Stimulated activated CD4-positive, alpha-beta T cell treated with anti-CD3 and anti-CD28 coated beads, Interleukin-15, amount 100 ng/mL, for 48 hours (primary cell): ENCODE data around the gene EPHA2.
"Not testable (repeated sequence)": the region's sequence is repeated elsewhere in the genome, so short reads cannot be mapped to it uniquely, and the experiment has no call there.

Source experiments
- DNase-seq, 2 donors: peaks; one replicate each; pipeline ENCODE4 v3.0.0-alpha.2; 2020; ENCODE audit warnings: low read depth in 2 of 2

EPHA2 gene

DNA sequence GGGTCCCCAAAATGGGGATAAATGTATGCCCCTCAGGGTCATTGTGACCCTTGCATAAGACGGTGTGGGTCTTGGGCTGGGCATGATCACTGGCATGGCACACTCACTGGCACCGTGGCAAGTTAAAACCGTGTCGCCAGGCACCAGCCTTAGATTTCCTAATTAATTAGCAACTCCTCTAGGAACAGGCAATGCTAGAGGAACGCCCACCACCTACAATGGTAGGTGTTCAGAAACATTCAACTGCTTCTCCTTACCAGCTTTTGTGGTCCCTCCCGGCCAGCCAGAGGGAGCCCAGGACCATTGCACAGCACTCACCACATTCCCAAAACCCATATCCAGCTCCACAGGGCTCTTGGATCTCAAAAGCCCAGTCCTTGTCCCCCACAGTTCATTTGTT, 36.4 kb downstream of the EPHA2 start:
- DNase-seq = no peak

DNA sequence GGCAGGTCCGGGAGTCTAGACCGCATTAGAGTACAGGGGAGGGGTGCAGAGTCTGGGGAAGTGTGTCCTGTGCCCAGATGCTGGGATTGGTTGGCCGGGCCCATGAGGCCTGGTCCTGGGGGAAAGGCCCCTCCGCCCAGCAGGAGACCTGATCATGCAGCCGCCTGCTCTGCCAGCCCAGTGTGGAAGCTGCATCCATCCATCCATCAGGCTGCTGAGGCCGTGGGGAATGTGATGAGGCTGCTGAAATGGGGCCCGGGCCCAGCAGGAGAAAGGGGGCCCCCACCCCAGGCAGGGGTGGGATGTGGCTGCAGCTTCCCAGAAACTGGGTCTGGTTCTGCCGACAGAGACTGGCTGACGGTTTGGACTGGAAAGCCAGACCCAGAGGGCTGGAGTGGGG, 37.2 kb downstream of the EPHA2 start:
- DNase-seq = no peak

DNA sequence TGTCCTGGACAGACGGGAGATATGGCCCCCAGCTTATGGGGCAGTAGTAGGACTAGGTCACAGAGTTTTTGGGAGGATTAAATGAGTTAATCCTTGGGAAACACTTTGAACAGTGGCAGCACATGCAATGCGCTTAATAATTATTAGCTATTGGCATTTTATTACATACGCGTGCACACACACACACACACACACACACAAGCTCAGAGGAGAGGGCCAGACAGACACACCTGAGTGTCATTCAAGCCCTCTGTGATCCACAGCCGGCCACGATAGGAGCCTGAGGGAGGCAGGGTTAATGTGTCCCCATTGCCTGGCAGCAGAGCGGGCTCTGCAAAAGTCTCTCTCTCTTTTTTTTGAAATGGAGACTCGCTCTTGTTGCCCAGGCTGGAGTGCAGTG, 37.9 kb downstream of the EPHA2 start:
- no peak for DNase-seq

DNA sequence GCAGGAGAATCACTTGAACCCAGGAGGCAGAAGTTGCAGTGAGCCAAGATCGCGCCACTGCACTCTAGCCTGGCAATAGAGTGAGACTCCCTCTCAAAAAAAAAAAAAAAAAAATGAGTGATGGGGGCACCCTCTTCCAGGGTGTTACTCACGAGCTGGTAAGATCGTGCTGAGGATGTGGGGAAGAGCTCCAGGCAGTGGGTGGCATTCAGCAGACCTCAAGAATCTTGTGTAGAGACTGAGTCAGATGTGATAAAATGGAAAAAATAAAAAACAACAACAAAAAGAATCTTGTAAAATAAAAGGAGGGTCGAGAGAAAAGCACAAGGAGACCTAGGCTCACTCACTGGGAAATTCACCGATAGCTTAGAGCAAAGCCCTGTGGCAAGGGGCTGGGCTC, 38.5 kb downstream of the EPHA2 start:
- no peak for DNase-seq

DNA sequence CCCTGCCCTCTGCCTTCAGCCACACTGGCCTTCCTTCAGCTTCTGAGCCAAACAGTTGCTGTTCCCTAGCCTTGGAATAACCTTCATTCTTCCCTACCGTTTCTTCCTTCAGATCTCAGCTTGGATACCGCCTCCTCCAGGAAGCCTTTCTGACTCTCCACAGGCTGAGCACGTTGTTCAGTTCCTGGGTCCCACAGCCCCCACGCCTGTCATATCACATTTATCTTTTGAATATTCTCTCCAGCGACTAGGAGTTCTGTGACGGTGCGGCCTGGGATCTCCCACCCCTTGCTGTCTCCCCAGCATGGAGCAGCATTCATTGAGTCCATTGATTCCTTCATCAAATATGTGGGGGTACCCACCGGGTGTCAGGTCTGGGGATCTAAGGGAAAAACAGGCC, 39.2 kb downstream of the EPHA2 start:
- DNase-seq = no peak

DNA sequence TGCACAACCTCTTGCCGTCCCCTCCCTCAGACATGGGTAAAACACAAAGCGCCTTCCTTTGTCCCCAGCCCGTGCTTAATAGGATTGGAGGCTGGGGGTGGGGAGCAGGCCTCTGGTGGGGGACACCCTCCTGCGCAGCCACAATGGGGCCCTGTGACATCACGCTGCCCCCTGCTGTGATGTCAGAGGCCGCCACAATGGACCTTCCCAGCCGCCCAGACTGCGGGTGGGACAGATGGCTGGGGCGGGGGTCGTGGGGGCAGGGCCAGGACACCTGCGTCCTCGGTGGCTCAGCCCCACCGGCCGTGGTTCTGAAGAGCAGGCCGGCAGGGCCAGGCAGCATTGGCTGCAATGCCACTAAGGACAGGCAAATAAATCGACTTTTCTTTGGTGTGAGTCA, 39.9 kb downstream of the EPHA2 start:
- DNase-seq = no peak

DNA sequence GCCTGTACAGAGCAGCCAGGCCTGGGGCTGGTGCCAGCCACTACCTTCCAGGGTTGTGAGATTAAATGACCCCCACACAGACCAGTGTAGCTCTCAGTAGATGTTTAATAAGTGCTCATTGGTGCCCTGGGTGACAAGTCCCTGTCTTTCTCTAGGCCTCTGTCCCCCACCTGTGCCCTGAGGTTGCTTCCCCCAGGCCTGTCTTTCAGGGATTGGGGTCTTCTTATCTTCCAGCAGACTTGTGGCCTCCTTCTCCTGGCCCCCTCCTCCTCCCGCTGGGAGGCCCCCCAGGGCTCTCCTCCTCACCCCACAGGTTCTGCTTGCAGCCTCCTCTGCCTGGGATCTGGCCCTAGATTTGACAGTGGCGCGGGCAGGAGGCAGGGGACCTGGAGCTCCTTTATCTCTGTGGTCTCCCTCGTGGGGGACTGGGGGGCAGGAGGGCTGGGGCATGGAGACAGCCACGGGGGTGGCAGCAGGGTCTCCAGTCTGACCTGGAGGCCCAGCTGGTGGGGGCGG, 40.3 kb downstream of the EPHA2 start:
- DNase-seq = no peak

DNA sequence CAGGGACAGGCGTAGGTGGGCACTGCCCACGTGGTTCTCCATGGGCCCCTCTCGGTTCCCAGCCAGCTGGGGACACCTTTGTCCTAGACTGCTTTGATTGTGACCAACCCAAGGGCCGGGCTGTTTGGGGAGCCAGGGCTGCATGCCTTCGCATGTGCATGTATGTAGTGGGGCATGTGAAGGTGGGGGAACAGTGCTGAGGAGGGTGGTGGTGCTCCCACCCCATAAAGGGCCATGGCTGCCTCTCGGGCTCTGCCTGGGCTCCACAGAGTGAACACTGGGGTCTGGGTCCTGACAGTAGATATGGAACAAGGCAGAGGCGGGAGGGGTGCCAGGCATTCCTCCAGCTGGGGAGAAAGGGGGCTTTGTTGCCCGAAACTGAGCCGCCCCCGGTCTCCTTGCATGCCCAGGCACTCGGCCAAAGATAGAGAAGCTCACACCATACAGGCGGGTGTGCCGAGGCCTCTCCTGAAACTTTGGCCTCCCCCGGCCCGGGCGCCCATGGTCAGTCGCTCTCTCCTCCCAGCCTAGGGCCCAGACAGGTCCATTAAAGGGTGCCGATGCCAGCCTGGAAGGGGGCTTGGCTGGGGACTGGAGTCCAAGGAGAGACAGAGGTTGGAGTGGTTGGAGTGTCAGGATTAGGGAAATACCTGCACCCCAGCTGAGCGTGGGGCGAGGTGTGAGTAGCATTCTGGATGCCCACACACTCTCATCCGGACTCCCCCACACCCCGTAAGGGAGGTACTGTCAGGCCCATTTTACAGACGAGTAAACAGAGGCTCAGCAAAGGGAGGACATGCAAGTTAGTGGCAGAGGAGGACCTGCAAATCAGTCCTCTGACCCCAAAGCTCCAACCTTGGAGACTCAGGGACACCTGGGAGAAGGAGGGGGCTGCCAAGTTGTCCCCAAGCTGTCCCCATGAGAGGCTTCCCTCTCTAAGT, 41.1 kb downstream of the EPHA2 start:
- DNase-seq = no peak

DNA sequence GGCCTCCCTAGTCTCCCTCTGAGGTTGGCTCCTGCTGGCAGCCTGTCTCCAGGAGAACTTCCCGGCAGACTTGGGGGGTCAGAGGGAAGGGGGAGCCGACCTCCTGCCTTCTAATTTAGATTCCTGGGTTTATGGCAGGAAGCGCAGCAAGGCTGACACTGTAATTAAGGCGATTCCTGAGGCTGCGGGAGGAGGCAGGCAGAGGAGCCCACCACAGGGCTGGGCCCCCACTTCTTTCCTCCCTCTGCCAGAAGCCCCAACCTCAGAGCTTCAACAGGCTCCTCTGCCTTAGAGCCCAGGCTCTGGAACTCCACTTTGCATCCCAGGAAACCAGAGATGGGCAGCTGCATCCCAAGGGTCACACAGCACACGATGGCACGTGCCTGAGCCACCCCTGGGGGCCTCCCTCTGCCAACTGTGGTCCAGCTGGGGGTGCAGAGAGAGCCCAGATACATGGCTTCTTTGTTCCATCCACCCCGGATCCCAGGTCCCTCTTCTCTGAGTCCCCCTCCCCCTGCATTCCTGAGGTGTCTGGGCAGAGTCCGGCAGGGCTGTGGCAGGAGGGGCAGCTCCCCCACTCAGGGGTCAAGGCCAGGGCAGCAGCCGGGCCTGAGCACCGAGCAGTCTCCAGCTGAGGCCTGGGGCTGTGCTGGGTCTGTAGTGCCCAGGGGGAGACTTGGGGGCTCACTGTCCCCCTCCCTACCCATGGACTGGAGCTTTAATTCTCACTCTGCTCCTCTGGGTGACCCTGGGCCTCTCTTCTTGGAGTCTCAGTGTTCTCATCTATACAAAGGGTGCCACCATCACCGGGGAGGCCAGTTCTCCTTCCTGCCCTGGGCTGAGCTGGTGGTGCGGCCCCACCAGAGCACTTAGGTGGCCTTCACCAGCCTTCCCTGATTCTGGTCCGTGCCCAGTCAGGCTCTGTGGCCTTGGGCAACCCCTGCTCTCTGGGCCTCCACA, 43.0 kb downstream of the EPHA2 start:
- no peak for DNase-seq

DNA sequence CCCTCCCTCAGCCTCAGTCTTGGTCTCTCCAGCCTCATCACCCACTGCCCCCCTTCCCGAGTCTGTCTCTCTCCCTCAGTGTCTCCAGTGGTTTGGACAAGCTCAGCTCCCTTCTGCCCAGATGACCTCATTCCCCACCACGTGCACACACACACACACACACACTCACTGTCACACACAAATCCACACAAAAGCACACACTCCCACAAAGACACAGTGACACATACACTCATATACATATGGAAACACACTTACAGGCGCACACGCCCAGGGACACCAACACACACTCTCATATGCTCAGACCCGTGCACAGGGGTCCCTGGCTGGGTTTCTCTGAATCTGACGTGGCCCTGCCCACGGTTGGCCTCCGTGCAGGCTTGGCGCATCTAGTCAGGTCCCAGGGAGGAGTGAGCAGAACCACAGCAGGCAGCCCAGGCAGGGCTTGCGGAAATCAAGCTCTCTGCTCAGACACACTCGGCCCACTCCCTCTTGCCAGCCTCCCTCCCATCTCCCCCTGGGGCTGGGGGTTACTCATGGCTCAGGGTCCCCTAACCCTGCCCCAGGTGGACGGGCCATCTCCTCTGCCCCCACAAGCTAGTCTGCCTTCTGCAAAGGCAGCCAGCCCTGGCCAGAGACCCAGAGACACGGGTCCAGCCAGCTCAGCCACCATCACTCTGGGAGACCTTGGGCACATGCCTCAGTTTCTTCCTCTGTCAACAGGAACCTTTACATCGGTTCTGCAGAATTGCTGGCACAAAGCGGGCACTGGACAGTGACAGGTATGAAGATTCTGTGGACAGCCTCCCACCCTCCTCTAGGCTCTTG, 43.9 kb downstream of the EPHA2 start:
- DNase-seq = no peak

DNA sequence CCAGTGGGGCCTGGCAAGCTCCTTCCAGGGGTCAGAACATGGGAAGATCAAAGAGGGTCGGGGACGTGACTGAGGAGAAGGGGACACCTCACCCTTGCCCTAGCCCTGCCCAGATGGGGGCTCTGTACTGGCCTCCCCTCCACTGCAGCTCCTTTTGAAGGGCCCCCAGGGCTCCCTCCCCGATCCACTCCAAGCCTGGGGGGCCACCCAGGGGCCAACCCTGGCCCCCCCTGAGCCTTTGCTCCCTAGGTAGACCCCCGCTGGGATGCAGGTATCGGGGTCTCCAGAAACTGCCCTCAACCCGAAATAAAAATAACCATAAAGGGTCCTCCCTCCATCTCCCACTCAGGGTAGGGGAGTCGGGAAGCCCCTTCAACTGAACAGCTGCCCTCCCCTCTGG, 45.0 kb downstream of the EPHA2 start:
- DNase-seq = no peak

DNA sequence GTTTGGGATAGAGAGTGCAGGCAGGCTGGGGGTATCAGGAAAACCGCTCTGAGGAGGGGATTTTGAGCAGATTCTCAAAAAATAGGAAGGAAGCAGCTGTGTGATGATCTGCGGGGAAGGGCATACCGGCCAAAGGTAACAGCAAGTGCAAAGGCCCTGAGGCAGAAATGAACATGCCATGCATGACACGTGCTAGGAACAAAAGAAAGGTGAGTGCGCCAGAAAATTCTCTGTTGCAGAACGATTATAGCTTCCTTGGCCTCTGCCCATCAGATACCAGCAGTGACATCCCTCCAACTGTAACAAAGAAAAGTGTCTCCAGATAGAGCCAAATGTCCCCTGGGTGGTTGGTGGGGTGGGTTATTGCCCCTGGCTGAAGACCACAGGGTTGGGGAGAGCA, 45.4 kb downstream of the EPHA2 start:
- no peak for DNase-seq

DNA sequence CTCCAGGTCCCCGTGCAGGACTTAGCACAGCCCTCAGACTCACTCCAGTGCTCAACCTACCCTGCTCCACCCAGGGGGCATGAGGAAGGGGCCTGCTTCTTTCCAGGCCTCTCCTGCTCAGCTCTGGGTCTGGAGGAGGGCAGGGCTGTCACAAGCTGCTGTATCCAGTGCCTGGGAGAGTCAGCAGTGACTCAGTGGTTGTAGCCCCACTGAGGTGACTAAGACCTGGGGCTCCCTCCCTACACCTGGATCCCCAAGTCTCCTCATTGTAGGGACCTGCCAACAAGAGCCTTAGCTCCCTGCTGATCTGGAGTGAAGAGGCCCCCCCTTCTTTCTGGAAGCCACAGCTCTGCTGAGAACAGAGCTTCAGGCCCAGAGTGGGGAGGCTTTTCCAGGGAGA, 46.3 kb downstream of the EPHA2 start:
- DNase-seq = no peak

DNA sequence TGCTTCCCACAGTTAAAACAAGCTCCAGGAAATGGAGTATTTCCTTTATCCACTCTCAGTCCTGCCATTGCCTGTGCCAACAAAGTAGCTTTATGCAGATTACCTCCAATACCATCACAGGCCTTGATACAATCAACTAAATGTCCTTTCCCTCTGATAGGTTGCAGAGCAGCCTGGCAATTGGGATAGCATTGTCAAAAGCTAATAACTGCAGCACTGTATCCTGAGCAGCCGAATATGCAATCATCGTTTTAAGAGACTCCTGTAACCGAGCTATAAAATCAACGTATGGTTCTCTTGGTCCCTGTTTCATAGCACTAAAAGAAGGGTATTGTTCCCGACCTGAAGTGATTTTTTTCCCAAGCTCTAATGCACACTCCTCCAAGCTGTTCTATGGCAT, 48.8 kb downstream of the EPHA2 start:
- not testable (repeated sequence) for DNase-seq

DNA sequence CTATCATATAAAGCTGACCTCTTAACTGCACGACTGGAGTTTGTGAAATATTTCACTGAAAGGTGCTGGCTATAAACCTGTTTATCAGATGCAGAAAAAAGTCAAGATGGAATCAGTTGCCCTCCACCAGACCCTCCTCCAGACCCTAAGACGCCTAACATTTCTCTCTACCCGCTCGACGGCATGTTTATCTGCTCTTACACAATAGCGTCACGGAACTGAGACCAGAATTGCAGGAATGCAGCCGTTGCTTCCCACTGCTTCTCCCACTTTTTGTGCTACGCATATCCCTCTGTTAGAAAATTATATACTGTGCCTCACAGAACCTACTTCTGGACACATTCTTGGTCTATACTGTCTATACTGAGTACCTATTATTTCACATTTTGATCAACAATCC, 54.2 kb downstream of the EPHA2 start:
- no peak for DNase-seq

DNA sequence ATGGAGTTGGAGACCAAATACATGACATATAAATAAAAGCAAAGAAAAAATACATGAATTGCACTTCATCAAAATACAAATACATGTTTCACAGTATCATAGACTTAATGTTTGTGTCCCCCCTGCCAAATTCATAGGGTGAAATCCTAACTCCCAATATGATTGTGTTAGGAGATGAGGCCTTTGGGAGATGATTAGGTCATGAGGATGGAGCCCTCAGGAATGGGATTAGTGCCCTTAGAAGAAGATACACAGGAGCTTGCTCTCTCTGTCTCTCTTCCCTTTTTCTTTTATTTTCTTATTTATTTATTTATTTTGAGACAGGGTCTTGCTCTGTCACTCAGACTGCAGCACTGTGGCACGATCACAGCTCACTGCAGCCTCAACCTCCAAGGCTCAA, 56.5 kb downstream of the EPHA2 start:
- DNase-seq = no peak

DNA sequence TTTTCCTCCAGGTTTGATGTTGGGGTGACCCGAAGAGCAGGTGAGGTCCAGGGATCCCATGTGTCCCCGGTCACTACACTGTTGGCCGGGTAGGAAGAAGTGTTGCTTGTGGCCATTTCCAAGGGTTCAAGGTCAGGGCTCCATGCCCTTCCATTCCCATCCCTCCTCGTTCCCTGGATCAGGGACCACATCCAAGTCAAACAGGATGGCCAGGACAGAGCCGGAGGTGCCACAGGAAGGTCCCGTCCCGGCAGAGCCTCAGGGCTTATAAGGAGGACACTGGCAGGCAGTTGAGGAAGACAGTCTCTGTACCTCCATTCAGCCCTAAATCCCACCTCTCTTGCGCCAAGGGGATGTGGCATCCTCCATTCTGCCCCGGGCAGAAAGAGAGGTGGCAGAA, 60.4 kb downstream of the EPHA2 start:
- DNase-seq = no peak

DNA sequence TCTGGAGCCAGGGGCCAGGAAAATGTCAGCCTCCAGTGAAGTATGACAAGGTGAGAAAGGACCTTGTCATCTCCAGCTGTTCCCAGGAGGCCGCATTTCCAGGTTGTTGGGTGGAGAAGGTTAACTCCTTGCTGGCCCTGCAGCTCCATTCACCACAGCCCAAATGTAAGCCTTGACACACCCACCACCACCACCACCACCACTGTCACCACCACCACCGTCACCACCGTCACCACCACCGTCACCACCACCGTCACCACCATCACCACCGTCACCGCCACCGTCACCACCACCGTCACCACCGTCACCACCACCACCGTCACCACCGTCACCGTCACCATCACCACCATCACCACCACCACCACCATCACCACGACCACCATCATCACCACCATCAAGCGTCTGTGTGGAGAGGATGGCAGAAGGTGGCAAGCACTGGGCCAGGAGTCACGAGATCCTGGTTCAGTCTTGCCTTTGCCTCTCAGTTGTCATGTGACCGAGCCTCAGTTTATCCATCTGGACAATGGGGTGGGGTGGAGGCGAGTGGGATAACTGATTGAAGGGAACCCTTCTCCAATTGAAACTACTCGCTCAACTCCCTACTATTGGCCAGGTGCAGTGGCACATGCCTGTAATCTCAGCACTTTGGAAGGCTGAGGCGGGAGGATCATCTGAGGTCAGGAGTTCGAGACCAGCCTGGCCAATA, 61.3 kb downstream of the EPHA2 start:
- no peak for DNase-seq

DNA sequence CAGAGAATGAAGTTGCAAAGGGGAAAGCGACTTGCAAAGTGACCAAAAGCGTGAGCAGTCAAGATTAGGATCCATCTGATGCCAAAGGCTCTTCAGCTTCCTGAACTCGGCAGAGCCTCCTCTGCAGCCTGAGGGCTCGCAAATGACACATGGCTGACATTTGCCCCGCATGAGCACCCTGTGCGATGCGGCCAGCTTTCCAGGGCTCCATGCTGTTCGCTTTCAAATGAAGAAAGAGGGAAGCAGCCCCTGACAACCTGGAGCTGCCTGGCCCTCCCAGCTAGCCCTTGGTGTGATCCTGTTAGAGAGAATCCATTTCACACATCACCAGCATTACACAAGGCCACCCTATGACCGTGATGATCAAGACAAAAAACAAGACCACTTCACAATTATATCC, 62.3 kb downstream of the EPHA2 start:
- DNase-seq = no peak

DNA sequence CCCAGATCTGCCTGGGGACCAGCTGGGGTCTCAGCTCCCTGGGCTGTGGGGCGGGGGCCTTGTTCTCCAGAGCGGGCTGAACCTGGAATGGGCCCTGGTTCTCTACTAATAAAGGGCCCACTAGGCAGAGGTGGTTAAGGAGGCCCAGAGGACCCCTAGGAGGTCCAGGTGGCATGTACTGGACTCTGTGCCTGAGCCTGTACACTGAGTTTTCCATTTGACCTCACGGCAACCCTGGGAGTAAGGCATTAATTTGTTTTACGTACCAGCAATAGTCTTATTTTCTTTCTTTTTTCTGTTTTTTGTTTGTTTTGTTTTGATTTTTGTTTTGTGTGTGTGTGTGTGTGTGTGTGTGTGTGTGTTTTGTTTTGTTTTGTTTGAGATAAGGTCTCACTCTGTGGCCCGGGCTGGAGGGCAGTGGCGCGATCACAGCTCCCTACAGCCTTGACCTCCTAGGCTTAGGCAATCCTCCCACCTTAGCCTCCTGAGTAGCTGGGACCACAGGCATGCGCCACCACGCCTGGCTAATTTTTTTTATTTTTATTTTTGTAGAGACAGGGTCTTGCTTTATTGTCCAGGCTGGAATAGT, 62.9 kb downstream of the EPHA2 start:
- no peak for DNase-seq
